ENCODE measurements around the gene XG. TPM values are rescaled to one million over a fixed set of nuclear protein-coding genes. Genes with fewer than 3 reads are reported as not detected.

Gene XG
- total RNA-seq, 6 donors from 2014 or later = 0.69 to 0.81 TPM; not detected in 4

DNA sequence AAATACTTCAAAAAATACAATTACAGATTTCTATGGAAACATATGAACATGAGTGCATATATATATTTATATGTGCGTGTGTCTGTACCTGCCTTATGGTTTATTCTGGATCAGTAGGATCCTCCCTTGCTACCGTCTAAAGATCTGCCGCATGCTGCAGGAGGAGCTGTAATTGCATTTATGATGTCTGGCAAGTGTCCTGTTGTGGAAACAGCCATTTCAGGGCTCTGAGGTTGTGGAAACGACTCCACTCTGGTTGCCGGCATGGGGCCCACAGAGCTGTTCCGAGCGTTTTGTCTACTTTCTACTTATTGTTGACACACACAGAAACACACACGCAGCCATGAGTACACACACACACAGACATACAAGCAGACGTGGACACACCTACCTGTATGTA, 39.4 kb upstream of the XG start:
- H3K4me1 ChIP-seq = peaks cover 28 to 40% (median 36%) of the 10 kb centered on the region in 4 donors
- no peak for ATAC-seq (ENCODE audit: low FRiP score in 2 of 2)
- 91 to 93% methylated on average over 9 of the region's 9 CpGs for WGBS, 2 donors
- H3K9me3 ChIP-seq = no peaks in the 10 kb centered on the region
- TF ChIP-seq, protein P1, sequence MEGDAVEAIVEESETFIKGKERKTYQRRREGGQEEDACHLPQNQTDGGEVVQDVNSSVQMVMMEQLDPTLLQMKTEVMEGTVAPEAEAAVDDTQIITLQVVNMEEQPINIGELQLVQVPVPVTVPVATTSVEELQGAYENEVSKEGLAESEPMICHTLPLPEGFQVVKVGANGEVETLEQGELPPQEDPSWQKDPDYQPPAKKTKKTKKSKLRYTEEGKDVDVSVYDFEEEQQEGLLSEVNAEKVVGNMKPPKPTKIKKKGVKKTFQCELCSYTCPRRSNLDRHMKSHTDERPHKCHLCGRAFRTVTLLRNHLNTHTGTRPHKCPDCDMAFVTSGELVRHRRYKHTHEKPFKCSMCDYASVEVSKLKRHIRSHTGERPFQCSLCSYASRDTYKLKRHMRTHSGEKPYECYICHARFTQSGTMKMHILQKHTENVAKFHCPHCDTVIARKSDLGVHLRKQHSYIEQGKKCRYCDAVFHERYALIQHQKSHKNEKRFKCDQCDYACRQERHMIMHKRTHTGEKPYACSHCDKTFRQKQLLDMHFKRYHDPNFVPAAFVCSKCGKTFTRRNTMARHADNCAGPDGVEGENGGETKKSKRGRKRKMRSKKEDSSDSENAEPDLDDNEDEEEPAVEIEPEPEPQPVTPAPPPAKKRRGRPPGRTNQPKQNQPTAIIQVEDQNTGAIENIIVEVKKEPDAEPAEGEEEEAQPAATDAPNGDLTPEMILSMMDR (IDR thresholded peaks at IDR 0.05) = no peak
- TF ChIP-seq EP300 (IDR thresholded peaks at IDR 0.05) = no peak
- H3K27ac ChIP-seq = no peak overlapping the region
- no peaks in the 10 kb centered on the region for H3K27me3 ChIP-seq
- DNase-seq = no peak
- H3K36me3 ChIP-seq = peaks cover under 1 to 47% (median 25%) of the 10 kb centered on the region in 4 donors
- no peak overlapping the region for H3K4me3 ChIP-seq

DNA sequence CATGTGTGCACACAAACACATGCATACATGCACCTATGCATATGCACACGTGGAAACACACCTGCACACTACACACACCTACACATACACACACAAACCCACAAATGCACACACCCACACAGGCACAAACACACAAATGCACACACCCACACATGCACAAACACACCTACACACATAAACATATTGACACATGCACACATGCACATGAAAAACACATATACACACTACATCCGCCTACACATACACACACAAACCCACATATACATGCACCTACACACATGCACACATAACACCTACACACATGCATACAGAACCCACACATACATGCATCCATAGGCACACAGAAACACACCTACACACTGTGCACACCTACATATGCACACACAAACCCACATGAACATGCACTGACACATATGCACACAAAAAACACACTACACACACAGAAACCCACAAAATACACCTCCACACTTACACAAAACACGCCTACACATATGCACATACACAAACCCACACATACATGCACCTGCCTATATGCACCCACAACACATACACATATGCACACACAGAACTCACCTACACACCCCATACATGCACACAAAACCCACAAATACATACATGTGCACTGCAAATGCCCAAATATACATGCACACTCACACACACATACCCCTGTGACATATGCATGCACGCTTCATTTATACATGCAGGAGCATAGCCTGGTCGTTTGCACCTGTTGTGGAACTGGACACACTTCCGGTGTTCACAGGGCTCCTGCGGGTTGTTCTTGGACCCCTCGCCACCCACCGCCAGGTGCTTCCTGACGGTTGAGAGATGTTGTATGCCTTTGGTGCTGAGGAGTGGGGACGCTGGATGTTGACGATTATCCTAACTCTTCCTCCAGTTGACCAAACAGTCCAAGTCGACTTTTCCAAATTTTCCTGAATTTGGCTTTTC, 38.7 kb upstream of the XG start:
- peaks cover 20 to 33% (median 28%) of the 10 kb centered on the region in 4 donors for H3K4me1 ChIP-seq
- H3K27ac ChIP-seq = no peak overlapping the region
- no peak overlapping the region for H3K4me3 ChIP-seq
- no peak for ATAC-seq (ENCODE audit: low FRiP score in 2 of 2)
- no peaks in the 10 kb centered on the region for H3K27me3 ChIP-seq
- H3K9me3 ChIP-seq = no peaks in the 10 kb centered on the region
- H3K36me3 ChIP-seq = peaks cover 2 to 54% (median 30%) of the 10 kb centered on the region in 4 donors
- 66 to 71% methylated on average over 9 to 13 of the region's 13 CpGs for WGBS, 2 donors
- no peak for DNase-seq
- no peak for TF ChIP-seq POLR2A (IDR thresholded peaks at IDR 0.05)
- TF ChIP-seq POLR2AphosphoS5 (IDR thresholded peaks at IDR 0.05) = no peak
- TF ChIP-seq, protein P1 (IDR thresholded peaks at IDR 0.05) = no peak
- TF ChIP-seq EP300 (IDR thresholded peaks at IDR 0.05) = no peak

DNA sequence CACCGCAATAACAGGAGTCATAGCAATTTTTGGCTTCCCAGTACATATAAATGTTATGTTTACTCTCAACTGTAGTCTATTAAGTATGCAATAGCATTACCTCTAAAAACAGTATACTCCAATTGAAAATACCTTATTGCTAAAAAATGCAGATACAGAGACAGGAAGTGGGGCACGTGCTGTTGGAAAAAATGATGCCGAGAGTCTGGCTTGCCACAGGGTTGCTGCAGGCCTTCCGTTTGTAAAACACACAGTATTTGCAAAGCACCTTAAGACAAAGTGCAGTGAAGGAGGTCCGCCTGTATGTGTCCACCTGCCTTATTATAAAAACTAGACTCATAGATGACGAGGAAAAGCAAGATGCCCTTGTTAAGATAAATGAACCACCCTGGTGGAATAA, 37.3 kb upstream of the XG start:
- Histone ChIP-seq H3K27me3 (no peaks in the 10 kb centered on the region), H3K4me3 (no peak overlapping the region), H3K4me1 (peaks cover 6 to 19% (median 14%) of the 10 kb centered on the region in 4 donors), H3K27ac (no peak overlapping the region), H3K36me3 (peaks cover 6 to 68% (median 42%) of the 10 kb centered on the region in 4 donors), H3K9me3 (no peaks in the 10 kb centered on the region)
- DNase-seq = no peak
- 71% methylated on average over 6 of the region's 6 CpGs for WGBS, 2 donors
- TF ChIP-seq POLR2AphosphoS5 (IDR thresholded peaks at IDR 0.05) (no peak), POLR2A (IDR thresholded peaks at IDR 0.05) (no peak), EP300 (IDR thresholded peaks at IDR 0.05) (no peak)
- TF ChIP-seq, protein P1 (IDR thresholded peaks at IDR 0.05) = no peak
- no peak for ATAC-seq (ENCODE audit: low FRiP score in 2 of 2)

DNA sequence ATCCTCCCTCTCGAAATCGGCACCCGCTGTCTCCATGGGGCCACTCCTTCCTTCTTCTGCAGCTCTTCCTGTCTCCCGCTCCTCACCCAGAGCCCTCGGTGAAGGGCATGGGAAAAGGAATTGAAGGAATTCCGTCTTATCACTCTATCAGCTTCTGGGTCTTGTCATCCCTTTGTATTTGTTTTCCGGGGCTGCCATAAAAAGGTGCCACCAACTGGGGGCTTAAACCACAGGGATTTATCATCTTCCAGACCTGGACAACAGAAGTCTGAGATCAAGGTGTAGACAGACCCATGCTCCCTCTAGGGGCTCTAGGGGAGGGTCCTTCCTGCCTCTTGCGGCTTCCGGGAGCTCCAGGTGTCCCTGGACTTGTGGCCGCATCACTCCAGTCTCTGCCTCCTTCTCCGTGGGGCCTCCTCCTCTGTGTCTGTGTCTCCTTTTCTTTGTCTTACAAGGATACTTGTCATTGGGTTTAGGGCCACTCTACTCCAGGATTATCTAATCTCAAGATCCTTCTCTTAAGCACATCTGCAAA, 36.7 kb upstream of the XG start:
- 86% methylated on average over 11 of the region's 11 CpGs for WGBS, 2 donors
- Histone ChIP-seq H3K27ac (no peak overlapping the region), H3K36me3 (peaks cover 10 to 74% (median 48%) of the 10 kb centered on the region in 4 donors), H3K9me3 (no peaks in the 10 kb centered on the region), H3K4me3 (no peak overlapping the region), H3K27me3 (no peaks in the 10 kb centered on the region), H3K4me1 (peaks cover under 1 to 13% (median 9%) of the 10 kb centered on the region in 4 donors)
- no peak for TF ChIP-seq POLR2AphosphoS5 (IDR thresholded peaks at IDR 0.05)
- TF ChIP-seq, protein P1 (IDR thresholded peaks at IDR 0.05) = no peak
- TF ChIP-seq EP300 (IDR thresholded peaks at IDR 0.05) = no peak
- no peak for TF ChIP-seq POLR2A (IDR thresholded peaks at IDR 0.05)
- ATAC-seq (ENCODE audit: low FRiP score in 2 of 2) (no peak), DNase-seq (no peak)
